ENCODE data around the gene GMFB. TPM values are rescaled to one million over a fixed set of nuclear protein-coding genes. Genes with fewer than 3 reads are reported as not detected.

The GMFB gene
- total and polyA plus RNA-seq, 8 donors, result 5.4 to 21.7 (median 13.2) TPM

GRCh38 chr14:54489731-54490444 lies 1.1 kb upstream of the GMFB start:
- no peak for ATAC-seq
- WGBS, 2 donors, result 88 to 91% methylated on average over 4 of the region's 4 CpGs
- no peak overlapping the region for H3K27ac ChIP-seq
- H3K27me3 ChIP-seq, result no peaks in the 10 kb centered on the region
- no peaks in the 10 kb centered on the region for H3K9me3 ChIP-seq
- H3K4me3 ChIP-seq, result peak overlapping the region in 1 of 4 donors; percentile 76
- no peak for DNase-seq
- TF ChIP-seq, protein P1, sequence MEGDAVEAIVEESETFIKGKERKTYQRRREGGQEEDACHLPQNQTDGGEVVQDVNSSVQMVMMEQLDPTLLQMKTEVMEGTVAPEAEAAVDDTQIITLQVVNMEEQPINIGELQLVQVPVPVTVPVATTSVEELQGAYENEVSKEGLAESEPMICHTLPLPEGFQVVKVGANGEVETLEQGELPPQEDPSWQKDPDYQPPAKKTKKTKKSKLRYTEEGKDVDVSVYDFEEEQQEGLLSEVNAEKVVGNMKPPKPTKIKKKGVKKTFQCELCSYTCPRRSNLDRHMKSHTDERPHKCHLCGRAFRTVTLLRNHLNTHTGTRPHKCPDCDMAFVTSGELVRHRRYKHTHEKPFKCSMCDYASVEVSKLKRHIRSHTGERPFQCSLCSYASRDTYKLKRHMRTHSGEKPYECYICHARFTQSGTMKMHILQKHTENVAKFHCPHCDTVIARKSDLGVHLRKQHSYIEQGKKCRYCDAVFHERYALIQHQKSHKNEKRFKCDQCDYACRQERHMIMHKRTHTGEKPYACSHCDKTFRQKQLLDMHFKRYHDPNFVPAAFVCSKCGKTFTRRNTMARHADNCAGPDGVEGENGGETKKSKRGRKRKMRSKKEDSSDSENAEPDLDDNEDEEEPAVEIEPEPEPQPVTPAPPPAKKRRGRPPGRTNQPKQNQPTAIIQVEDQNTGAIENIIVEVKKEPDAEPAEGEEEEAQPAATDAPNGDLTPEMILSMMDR (IDR thresholded peaks at IDR 0.05), result no peak
- H3K36me3 ChIP-seq, result no peaks in the 10 kb centered on the region
- FAIRE-seq, result no peak
- intact Hi-C loops (cut with DNase I), result no loop called here
- H3K4me1 ChIP-seq, result peaks cover 5 to 10% (median 5%) of the 10 kb centered on the region in 3 donors

DNA sequence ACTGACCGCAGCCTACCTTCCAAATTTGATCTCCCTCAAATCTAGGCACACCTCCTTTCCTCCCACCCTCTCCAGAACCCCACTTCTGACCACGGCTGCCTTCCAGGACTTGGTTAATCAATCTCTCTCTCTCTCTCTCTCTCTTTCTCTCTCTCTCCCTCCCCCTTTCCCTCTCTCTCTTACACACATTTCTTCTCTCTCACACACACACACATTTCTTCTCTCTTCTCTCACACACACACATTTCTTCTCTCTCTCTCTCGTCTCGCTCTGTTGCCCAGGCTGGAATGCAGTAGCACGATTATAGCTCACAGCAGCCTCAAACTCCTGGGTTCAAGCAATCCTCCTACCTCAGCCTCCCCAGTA lies 521 bp upstream of the GMFB start:
- Histone ChIP-seq H3K4me3 (peak overlapping the region in 3 of 4 donors; percentile 76 to 92 (median 86)), H3K27ac (peak overlapping the region in 3 of 4 donors; percentile 69 to 91 (median 90)), H3K9me3 (no peaks in the 10 kb centered on the region), H3K27me3 (no peaks in the 10 kb centered on the region), H3K36me3 (no peaks in the 10 kb centered on the region), H3K4me1 (peaks cover 5 to 10% (median 5%) of the 10 kb centered on the region in 3 donors)
- peak in 1 of 4 donors; percentile 13 for ATAC-seq
- DNase-seq, result no peak
- TF ChIP-seq, protein P1 (IDR thresholded peaks at IDR 0.05), result no peak
- no peak for FAIRE-seq
- 7 to 10% methylated on average over 5 of the region's 5 CpGs for WGBS, 2 donors
- intact Hi-C loops (cut with DNase I), result no loop called here

GRCh38 chr14:54488318-54488645 lies 498 bp downstream of the GMFB start:
- peak overlapping the region; percentile 76 to 97 (median 89) for H3K4me3 ChIP-seq
- ATAC-seq (peak in 2 of 4 donors; percentile 2 to 26), FAIRE-seq (no peak), DNase-seq (no peak)
- TF ChIP-seq, protein P1 (IDR thresholded peaks at IDR 0.05), result no peak
- no peaks in the 10 kb centered on the region for H3K27me3 ChIP-seq
- intact Hi-C loops (cut with DNase I), result no loop called here
- no peaks in the 10 kb centered on the region for H3K9me3 ChIP-seq
- H3K4me1 ChIP-seq, result peaks cover 5 to 10% (median 6%) of the 10 kb centered on the region in 3 donors
- H3K36me3 ChIP-seq, result no peaks in the 10 kb centered on the region
- peak overlapping the region; percentile 69 to 91 (median 90) for H3K27ac ChIP-seq
- 0 to 1% methylated on average over 9 of the region's 9 CpGs for WGBS, 2 donors

DNA sequence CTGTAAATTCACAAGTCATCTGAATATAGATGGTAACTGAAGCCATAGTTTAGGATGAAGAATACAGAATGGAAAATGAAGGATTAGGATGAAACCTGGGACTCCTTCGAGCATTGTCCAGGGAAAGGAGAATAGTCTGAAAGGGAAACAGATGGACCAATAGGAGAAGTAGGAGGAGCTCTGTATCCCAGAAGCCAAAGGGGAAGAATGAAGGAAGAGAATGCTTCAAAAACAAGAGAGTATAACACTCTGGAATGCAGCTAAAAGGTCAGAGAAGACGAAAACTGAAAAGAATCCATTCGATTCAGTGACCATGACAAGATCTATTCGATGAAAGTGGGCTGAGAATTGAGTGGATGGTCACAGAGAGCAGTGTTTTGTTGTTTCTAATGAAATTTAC lies 1.0 kb downstream of the GMFB start:
- TF ChIP-seq, protein P1 (IDR thresholded peaks at IDR 0.05), result no peak
- 39 to 46% methylated on average over 4 of the region's 4 CpGs for WGBS, 2 donors
- intact Hi-C loops (cut with DNase I), result no loop called here
- no peaks in the 10 kb centered on the region for H3K9me3 ChIP-seq
- peak overlapping the region in 3 of 4 donors; percentile 76 to 97 (median 86) for H3K4me3 ChIP-seq
- peaks cover 5 to 10% (median 10%) of the 10 kb centered on the region in 3 donors for H3K4me1 ChIP-seq
- H3K36me3 ChIP-seq, result no peaks in the 10 kb centered on the region
- ATAC-seq, result peak in 1 of 4 donors; percentile 14
- no peaks in the 10 kb centered on the region for H3K27me3 ChIP-seq
- DNase-seq, result no peak
- peak overlapping the region in 2 of 4 donors; percentile 90 to 91 for H3K27ac ChIP-seq
- FAIRE-seq, result no peak

GRCh38 chr14:54486685-54487084 lies 2.1 kb downstream of the GMFB start:
- intact Hi-C loops (cut with DNase I), result no loop called here
- TF ChIP-seq, protein P1 (IDR thresholded peaks at IDR 0.05), result no peak
- 97 to 98% methylated on average over 1 of the region's 1 CpG for WGBS, 2 donors
- no peaks in the 10 kb centered on the region for H3K27me3 ChIP-seq
- no peak for ATAC-seq
- H3K9me3 ChIP-seq, result no peaks in the 10 kb centered on the region
- H3K36me3 ChIP-seq, result peaks cover 0 to 5% (median 0%) of the 10 kb centered on the region in 3 donors
- H3K4me1 ChIP-seq, result peaks cover 5 to 10% (median 10%) of the 10 kb centered on the region in 3 donors
- no peak for FAIRE-seq
- no peak overlapping the region for H3K27ac ChIP-seq
- H3K4me3 ChIP-seq, result no peak overlapping the region
- no peak for DNase-seq
